SH-SY5Y (cell line): ENCODE data around the gene LGI2.

Experiments
- GATA2 ChIP-seq: IDR thresholded peaks from 2 replicates; pipeline ENCODE4 v1.6.1; 2011; ENCODE audit warnings: mild to moderate bottlenecking, low read depth, low read length
- GATA3 ChIP-seq: IDR thresholded peaks from 2 replicates; pipeline ENCODE4 v1.6.1; 2011; ENCODE audit warnings: low read depth, mild to moderate bottlenecking, low read length, moderate library complexity

DNA sequence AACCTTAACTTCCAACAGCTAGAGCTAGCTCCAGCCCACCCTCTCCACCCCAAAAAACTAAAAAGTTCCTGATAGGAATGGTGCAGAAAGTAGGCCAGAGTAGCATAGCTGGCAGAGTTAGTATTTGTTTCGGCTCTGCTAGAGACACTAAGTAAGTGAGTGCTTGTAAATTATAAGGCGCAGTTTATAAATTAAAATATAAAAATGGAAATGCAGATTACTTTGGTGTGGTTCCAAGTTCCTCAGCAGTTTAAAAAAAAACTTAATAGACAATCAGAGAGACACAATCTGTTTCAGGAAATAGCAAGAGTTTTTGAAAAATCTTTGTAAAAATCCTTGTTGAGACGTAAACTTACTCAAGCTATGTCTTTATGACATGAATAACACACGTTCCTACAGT is 2.8 kb upstream of the LGI2 start:
- TF ChIP-seq GATA3 = no peak
- no peak for TF ChIP-seq GATA2
